AG09309 (cell line): ENCODE results near the gene ALDH3A1.

Experiments
- DNase-seq: peaks from one replicate; pipeline ENCODE4 v3.0.0-alpha.2; 2010; ENCODE audit warnings: low read depth
- H3K4me3 ChIP-seq: 2 replicates; pipeline ENCODE4 v1.5.1; 2011; ENCODE audit warnings: mild to moderate bottlenecking, low read depth, low read length, moderate library complexity; ENCODE audit not compliant: control insufficient read depth
- TF ChIP-seq, protein P1 (sequence below): IDR thresholded peaks from 2 replicates; pipeline ENCODE4 v1.5.1; 2011; ENCODE audit warnings: mild to moderate bottlenecking, low read depth, low read length, inconsistent platforms; ENCODE audit not compliant: insufficient read depth, control insufficient read depth; ENCODE audit errors: missing control alignments

The ALDH3A1 gene

DNA sequence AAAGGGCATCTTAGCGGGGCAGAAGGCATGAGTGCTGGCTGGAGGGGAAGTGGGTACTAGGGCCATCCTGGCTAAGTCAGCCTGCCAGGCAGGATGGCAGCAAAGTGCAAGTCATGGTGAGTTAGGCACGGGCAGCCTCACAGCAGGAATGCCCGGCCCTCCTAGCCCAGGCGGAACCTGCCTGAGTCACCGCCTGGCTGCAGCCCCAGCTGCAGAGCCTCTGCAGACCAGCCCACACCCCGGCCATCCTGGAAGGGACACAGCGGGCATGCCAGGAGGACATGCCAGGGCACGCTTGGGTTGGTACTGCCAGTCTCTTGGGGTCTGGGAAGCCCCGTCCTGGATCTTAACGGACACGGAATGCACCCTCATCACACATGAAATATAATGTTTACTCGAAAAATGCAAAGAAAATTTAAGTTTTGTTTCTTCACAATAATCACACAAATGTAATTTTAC lies 5.0 kb upstream of the ALDH3A1 start:
- peak; percentile 67 for DNase-seq
- TF ChIP-seq, protein P1, sequence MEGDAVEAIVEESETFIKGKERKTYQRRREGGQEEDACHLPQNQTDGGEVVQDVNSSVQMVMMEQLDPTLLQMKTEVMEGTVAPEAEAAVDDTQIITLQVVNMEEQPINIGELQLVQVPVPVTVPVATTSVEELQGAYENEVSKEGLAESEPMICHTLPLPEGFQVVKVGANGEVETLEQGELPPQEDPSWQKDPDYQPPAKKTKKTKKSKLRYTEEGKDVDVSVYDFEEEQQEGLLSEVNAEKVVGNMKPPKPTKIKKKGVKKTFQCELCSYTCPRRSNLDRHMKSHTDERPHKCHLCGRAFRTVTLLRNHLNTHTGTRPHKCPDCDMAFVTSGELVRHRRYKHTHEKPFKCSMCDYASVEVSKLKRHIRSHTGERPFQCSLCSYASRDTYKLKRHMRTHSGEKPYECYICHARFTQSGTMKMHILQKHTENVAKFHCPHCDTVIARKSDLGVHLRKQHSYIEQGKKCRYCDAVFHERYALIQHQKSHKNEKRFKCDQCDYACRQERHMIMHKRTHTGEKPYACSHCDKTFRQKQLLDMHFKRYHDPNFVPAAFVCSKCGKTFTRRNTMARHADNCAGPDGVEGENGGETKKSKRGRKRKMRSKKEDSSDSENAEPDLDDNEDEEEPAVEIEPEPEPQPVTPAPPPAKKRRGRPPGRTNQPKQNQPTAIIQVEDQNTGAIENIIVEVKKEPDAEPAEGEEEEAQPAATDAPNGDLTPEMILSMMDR: no peak
- no peak overlapping the region for H3K4me3 ChIP-seq

DNA sequence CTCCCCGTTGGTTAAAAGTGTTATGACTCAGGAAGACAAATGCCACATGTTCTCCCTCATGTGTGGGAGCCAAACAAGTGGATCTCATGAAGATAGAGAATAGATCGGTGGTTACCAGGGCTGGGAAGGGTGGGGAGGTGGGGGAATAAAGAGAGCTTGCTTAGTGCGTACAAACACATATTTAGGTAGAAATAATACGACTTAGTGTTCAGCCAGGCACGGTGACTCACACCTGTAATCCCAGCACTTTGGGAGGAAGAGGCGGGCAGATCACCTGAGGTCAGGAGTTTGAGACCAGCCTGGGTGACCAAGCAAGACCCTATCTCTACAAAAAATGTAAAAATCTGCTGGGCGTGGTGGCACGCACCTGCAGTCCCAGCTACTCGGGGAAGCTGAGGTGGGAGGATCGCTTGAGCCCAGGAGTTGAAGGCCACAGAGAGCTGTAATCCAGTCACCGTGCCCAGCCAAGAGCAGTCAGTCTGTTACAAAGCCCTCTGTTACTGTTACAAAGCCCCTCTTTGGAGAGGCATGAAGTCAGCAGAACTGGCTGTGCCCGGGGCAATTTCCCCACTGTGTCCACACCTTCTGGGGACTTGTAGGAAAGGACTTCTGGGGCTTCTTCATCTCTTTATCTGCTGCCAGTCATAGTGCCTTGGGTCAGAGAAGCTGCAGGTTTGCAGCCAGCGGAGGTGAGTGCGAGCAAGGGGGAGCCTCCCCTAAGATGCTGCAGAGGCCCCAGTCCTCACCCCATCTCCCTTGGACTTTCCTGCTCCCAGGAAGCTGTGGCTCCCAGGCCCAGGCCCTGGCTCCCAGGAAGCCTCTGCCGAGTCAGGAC lies 4.3 kb upstream of the ALDH3A1 start:
- H3K4me3 ChIP-seq: no peak overlapping the region
- TF ChIP-seq, protein P1: no peak
- DNase-seq: no peak

DNA sequence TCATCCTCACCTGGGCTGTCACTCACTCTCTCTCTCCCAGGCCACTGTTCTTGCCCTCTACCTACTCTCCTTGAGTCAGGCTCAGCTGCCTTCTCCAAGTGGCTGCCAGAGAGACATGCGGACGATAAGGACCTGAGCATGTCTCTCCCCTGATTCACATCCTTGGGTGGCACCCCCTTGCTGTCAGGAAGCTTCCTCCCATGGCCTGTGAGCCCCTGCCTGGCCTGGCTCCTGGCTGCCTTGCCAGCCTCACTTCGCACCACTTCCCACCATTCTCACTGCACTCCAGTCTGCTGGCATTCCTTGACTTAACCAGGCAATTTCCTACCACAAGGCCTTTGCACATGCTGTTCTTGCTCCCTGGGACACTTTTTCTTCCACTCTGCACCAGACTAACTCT lies 2.7 kb upstream of the ALDH3A1 start:
- DNase-seq: no peak
- TF ChIP-seq, protein P1: no peak
- no peak overlapping the region for H3K4me3 ChIP-seq

DNA sequence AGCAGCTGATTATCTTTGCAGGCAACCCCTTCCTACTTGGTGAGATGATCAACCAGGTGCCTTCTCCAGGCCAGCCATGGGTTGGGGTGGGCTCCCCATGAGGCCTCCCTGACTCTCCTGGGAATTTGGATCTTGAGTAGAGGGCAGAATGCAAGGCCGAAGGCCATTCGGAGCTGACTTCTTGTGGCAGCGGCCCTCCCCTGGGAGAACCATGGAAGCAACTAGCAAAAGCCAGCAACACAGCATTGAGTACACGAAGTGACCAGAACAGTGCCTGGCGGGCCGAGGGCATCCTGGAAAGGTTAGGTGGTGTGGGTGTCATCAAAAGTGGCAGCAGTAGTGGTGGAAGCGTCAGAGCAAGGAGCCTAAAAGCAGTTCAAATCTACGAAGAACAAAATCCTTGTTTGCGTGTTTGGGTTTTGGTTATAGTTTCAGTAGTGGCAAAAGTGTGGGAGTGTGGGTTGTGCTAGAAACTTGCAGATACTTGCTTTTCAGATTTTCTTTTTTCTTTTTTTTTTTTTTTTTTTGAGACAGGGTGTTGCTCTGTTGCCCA lies 2.0 kb upstream of the ALDH3A1 start:
- H3K4me3 ChIP-seq: no peak overlapping the region
- DNase-seq: no peak
- TF ChIP-seq, protein P1: no peak

DNA sequence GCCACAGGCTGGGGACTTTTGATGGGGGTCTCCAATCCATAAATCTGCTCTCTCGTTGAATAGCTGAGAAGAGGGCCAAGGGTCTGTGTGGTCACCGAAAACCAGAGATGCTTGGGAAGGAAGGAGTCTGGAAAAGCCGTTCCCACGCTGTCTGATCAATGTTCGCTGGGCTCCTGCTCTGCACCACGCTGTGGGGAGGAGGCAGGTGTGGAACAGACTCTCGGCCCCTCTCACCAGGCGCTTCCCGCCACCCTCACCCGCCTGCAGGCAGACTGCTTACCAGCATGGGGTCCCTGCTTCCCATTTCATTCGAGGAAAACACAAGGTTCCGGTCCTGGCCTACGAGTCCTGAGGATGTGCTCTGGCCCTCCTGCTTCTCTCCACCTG lies 702 bp upstream of the ALDH3A1 start:
- H3K4me3 ChIP-seq: no peak overlapping the region
- TF ChIP-seq, protein P1: no peak
- DNase-seq: no peak

DNA sequence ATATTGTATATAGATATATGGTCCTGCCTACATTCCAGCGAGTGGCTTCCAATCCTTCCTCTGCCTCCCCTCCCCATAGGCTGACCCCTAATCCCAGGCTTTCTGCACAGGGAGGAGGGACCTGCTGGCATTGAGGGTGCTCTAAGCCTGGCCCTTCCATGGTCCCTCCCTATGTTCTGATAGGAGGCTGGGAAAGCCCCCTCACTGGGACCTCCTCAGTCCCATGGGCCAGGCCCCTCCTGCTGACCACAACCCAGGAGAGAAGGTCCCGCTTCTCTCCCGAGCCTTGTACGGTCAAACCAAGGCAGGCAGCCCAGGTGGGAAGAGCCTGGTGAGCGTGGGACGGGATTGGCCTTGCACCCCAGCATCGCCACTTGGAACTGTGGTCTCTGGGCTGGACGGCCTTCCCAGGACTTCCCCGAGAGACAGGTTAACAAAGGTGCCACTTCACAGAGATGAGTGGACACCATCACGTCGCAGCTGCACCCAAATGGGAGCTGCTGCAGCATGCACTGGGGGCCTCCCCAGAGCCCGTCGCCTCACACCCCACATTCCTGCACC lies 859 bp downstream of the ALDH3A1 start:
- TF ChIP-seq, protein P1: no peak
- no peak overlapping the region for H3K4me3 ChIP-seq
- DNase-seq: no peak
